Measurements from ENCODE around the gene SUV39H1. TPM values are rescaled to one million over a fixed set of nuclear protein-coding genes. Genes with fewer than 3 reads are reported as not detected.
"Not testable (repeated sequence)": the region's sequence is repeated elsewhere in the genome, so short reads cannot be mapped to it uniquely, and the experiment has no call there.

SUV39H1 gene, protein sequence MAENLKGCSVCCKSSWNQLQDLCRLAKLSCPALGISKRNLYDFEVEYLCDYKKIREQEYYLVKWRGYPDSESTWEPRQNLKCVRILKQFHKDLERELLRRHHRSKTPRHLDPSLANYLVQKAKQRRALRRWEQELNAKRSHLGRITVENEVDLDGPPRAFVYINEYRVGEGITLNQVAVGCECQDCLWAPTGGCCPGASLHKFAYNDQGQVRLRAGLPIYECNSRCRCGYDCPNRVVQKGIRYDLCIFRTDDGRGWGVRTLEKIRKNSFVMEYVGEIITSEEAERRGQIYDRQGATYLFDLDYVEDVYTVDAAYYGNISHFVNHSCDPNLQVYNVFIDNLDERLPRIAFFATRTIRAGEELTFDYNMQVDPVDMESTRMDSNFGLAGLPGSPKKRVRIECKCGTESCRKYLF
- 10 to 100 TPM in 2 of 3 donors, 1 to 10 TPM in 1; 9.2 to 11.6 (median 11.0) TPM for total RNA-seq
- total RNA-seq (2013): 6.7 TPM

DNA sequence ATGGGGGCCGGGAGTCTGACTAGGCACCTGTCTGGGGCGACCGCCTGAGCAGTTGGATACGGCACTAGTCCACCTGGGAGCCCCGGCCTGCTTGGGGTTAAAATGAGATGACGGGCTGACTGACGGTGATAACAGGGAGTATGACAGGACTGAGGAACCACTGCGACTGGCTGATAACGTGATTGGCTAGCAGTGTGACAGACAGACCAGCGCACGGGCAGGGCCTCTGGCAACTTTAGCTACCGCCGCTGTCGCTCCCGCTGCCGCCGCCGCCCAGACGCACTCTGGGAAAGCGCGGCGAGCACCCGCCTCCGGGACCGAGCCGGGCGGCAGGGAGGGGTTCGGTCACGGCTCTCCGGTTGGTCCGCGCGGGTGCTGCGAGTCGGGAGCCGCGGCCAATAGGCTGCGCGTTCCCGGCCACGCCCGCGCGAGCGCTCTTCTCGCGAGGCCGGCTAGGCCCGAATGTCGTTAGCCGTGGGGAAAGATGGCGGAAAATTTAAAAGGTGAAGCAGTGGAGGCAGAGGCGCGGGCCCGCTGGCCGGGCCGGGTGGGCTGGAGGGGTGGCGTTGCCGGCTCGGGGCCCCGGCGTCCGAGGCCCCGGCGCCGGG is at the start of gene SUV39H1:
SUV39H1 (plus strand) TSS at position 434 of the 608 bp plus-strand sequence; CDS start at position 485, 51 bp downstream.
- peaks cover 12% of the 10 kb centered on the region for H3K36me3 ChIP-seq (ENCODE audit: control insufficient read depth, insufficient read depth, low read length)
- ATAC-seq: peak; percentile 89 to 95 (median 91)
- H3K4me1 Mint-ChIP-seq: peaks cover 7 to 23% of the 10 kb centered on the region in 2 donors
- no peaks in the 10 kb centered on the region for H3K27me3 Mint-ChIP-seq (ENCODE audit: low read depth in 2 of 2)
- peaks cover 20% of the 10 kb centered on the region for H3K4me1 ChIP-seq (ENCODE audit: control insufficient read depth, insufficient read depth, low read length)
- H3K9me3 ChIP-seq (ENCODE audit: control insufficient read depth, insufficient read depth, low read length): no peaks in the 10 kb centered on the region
- no peaks in the 10 kb centered on the region for H3K9me3 Mint-ChIP-seq
- intact Hi-C loops (cut with micrococcal nuclease): loop anchor here (2.0 kb wide), 3 partner anchors 20 to 104 kb away; no protein-coding TSS in a partner anchor
- H3K27ac Mint-ChIP-seq: peak within 1 kb of the TSS; percentile 86 to 99
- H3K4me3 Mint-ChIP-seq: peak within 1 kb of the TSS; percentile 90
- no peaks in the 10 kb centered on the region for H3K27me3 ChIP-seq (ENCODE audit: control insufficient read depth, insufficient read depth, low read length)
- H3K27ac ChIP-seq (ENCODE audit: low read length): peak within 1 kb of the TSS; percentile 85
- TF ChIP-seq, protein P1, sequence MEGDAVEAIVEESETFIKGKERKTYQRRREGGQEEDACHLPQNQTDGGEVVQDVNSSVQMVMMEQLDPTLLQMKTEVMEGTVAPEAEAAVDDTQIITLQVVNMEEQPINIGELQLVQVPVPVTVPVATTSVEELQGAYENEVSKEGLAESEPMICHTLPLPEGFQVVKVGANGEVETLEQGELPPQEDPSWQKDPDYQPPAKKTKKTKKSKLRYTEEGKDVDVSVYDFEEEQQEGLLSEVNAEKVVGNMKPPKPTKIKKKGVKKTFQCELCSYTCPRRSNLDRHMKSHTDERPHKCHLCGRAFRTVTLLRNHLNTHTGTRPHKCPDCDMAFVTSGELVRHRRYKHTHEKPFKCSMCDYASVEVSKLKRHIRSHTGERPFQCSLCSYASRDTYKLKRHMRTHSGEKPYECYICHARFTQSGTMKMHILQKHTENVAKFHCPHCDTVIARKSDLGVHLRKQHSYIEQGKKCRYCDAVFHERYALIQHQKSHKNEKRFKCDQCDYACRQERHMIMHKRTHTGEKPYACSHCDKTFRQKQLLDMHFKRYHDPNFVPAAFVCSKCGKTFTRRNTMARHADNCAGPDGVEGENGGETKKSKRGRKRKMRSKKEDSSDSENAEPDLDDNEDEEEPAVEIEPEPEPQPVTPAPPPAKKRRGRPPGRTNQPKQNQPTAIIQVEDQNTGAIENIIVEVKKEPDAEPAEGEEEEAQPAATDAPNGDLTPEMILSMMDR (IDR thresholded peaks at IDR 0.05): no peak
- H3K36me3 Mint-ChIP-seq: no peaks in the 10 kb centered on the region
- WGBS (ENCODE audit: insufficient coverage): under 1% methylated on average over 66 of the region's 66 CpGs
- DNase-seq: peak; percentile 77 to 93
- H3K4me3 ChIP-seq (ENCODE audit: low read length): peak within 1 kb of the TSS; percentile 72

DNA sequence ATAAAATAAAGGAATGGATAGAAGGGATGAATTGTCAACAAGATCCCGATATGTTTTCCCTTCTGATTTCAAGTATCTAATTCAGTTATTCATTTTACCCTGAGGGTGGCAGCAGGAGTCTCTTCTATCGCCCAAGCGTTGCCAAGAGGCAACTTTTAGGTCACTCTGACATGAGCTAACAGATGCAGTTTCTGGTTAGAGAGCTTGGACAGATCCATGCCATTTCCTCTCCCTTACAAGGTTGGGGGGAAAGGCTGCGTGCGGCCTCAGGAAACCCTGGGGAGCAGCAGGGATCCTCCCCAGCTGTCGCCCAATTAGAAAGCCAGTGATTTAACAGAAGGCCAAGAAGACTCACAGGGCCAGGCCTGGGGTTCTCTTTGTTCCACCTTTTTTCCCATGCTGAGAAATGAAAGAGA is 48.2 kb upstream of the SUV39H1 start:
- Histone ChIP-seq H3K4me3 (ENCODE audit: low read length) (no peak overlapping the region), H3K4me1 (ENCODE audit: control insufficient read depth, insufficient read depth, low read length) (no peaks in the 10 kb centered on the region), H3K27ac (ENCODE audit: low read length) (no peak overlapping the region), H3K27me3 (ENCODE audit: control insufficient read depth, insufficient read depth, low read length) (no peaks in the 10 kb centered on the region), H3K9me3 (ENCODE audit: control insufficient read depth, insufficient read depth, low read length) (no peaks in the 10 kb centered on the region), H3K36me3 (ENCODE audit: control insufficient read depth, insufficient read depth, low read length) (no peaks in the 10 kb centered on the region)
- H3K4me1 Mint-ChIP-seq: peaks cover 0 to 4% of the 10 kb centered on the region in 2 donors
- H3K9me3 Mint-ChIP-seq: no peaks in the 10 kb centered on the region
- no peaks in the 10 kb centered on the region for H3K36me3 Mint-ChIP-seq
- peak; percentile 17 to 72 for DNase-seq
- no peak overlapping the region for H3K4me3 Mint-ChIP-seq
- ATAC-seq: peak; percentile 53 to 83 (median 80)
- intact Hi-C loops (cut with micrococcal nuclease): loop anchor here (1.0 to 2.0 kb wide), 2 partner anchors 269 to 296 kb away; no protein-coding TSS in a partner anchor
- H3K27me3 Mint-ChIP-seq (ENCODE audit: low read depth in 2 of 2): no peaks in the 10 kb centered on the region
- TF ChIP-seq, protein P1 (IDR thresholded peaks at IDR 0.05): peak; percentile 57
- no peak overlapping the region for H3K27ac Mint-ChIP-seq
- WGBS (ENCODE audit: insufficient coverage): 67% methylated on average over 1 of the region's 6 CpGs

DNA sequence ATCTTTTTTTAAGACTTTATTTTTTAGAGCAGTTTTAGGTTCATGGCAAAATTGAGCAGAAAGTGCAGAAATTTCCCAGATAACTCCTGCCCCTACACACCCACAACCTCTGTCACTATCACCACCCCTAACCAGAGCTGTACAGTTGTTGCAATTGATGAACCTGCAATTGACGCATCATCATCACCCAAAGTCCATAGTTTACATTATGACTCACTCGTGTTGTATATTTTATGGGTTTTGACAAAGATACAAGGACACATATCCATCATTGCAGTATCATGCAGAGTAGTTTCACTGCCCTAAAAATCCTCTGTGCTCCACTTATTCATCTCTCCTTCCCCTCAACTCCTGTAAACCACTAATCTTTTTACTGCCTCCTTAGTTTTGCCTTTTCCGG is 47.4 kb upstream of the SUV39H1 start:
- 85% methylated on average over 2 of the region's 3 CpGs for WGBS (ENCODE audit: insufficient coverage)
- Mint-ChIP-seq H3K4me1 (peaks cover 0 to 4% of the 10 kb centered on the region in 2 donors), H3K27ac (no peak overlapping the region), H3K4me3 (no peak overlapping the region), H3K36me3 (no peaks in the 10 kb centered on the region), H3K27me3 (ENCODE audit: low read depth in 2 of 2) (no peaks in the 10 kb centered on the region), H3K9me3 (no peaks in the 10 kb centered on the region)
- H3K9me3 ChIP-seq (ENCODE audit: control insufficient read depth, insufficient read depth, low read length): no peaks in the 10 kb centered on the region
- TF ChIP-seq, protein P1 (IDR thresholded peaks at IDR 0.05): no peak
- no peak for ATAC-seq
- no peaks in the 10 kb centered on the region for H3K36me3 ChIP-seq (ENCODE audit: control insufficient read depth, insufficient read depth, low read length)
- intact Hi-C loops (cut with micrococcal nuclease): loop anchor here (2.0 kb wide), 1 partner anchor 296 kb away; no protein-coding TSS in a partner anchor
- no peaks in the 10 kb centered on the region for H3K27me3 ChIP-seq (ENCODE audit: control insufficient read depth, insufficient read depth, low read length)
- no peak for DNase-seq
- no peak overlapping the region for H3K4me3 ChIP-seq (ENCODE audit: low read length)
- no peak overlapping the region for H3K27ac ChIP-seq (ENCODE audit: low read length)
- H3K4me1 ChIP-seq (ENCODE audit: control insufficient read depth, insufficient read depth, low read length): no peaks in the 10 kb centered on the region

DNA sequence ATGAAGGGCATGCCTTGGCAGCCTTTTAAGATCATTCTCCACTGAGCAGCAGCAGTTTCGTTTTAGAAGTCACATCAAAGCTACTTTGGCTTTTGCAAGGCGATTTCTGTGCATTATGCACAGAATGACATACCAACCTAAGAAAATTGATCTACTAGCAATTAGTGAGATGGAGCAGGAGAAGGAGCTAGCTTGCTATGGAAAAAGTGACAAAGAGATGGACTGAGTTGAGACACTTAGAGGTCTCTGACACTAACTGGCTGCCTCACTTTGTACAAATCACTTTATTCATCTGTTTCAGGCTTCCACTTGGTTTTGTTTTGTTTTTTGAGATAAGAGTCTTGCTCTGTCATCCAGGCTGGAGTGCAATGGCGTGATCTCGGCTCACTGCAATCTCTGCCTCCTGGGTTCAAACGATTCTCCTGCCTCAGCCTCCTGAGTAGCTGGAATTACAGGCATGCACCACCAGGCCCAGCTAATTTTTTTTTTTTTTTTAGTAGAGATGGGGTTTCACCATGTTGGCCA is 44.4 kb upstream of the SUV39H1 start:
- H3K27me3 ChIP-seq (ENCODE audit: control insufficient read depth, insufficient read depth, low read length); H3K4me3 ChIP-seq (ENCODE audit: low read length); ATAC-seq; H3K27ac ChIP-seq (ENCODE audit: low read length); H3K9me3 ChIP-seq (ENCODE audit: control insufficient read depth, insufficient read depth, low read length); H3K36me3 ChIP-seq (ENCODE audit: control insufficient read depth, insufficient read depth, low read length); H3K9me3 Mint-ChIP-seq; H3K4me1 Mint-ChIP-seq; H3K27me3 Mint-ChIP-seq (ENCODE audit: low read depth in 2 of 2); H3K36me3 Mint-ChIP-seq; H3K27ac Mint-ChIP-seq; intact Hi-C loops (cut with micrococcal nuclease); H3K4me3 Mint-ChIP-seq; H3K4me1 ChIP-seq (ENCODE audit: control insufficient read depth, insufficient read depth, low read length): not testable (repeated sequence)
- DNase-seq: peak in 1 of 2 donors; percentile 6
- WGBS (ENCODE audit: insufficient coverage): 82% methylated on average over 3 of the region's 5 CpGs

DNA sequence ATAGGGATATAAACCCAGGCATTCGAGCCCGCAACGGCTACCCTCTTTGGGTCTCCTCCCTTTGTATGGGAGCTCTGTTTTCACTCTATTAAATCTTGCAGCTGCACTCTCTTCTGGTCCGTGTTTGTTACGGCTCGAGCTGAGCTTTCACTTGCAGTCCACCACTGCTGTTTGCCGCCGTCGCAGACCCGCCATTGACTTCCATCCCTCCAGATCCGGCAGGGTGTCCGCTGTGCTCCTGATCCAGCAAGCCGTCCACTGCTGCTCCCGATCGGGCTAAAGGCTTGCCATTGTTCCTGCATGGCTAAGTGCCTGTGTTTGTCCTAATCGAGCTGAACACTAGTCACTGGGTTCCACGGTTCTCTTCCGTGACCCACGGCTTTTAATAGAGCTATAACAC is 41.8 kb upstream of the SUV39H1 start:
- H3K36me3 ChIP-seq (ENCODE audit: control insufficient read depth, insufficient read depth, low read length); intact Hi-C loops (cut with micrococcal nuclease); ATAC-seq; H3K27me3 ChIP-seq (ENCODE audit: control insufficient read depth, insufficient read depth, low read length); DNase-seq; H3K4me3 ChIP-seq (ENCODE audit: low read length); H3K27ac Mint-ChIP-seq; H3K27me3 Mint-ChIP-seq (ENCODE audit: low read depth in 2 of 2); H3K27ac ChIP-seq (ENCODE audit: low read length); H3K4me1 Mint-ChIP-seq; H3K36me3 Mint-ChIP-seq; H3K4me3 Mint-ChIP-seq; H3K9me3 Mint-ChIP-seq; H3K4me1 ChIP-seq (ENCODE audit: control insufficient read depth, insufficient read depth, low read length); H3K9me3 ChIP-seq (ENCODE audit: control insufficient read depth, insufficient read depth, low read length): not testable (repeated sequence)
- 86% methylated on average over 19 of the region's 19 CpGs for WGBS (ENCODE audit: insufficient coverage)
